GM06990 (cell line): ENCODE results near the gene ZNF214.

ENCODE experiments used
- DNase-seq: peaks from one replicate; pipeline ENCODE4 v3.0.0-alpha.2; 2011; ENCODE audit not compliant: insufficient read length; ENCODE audit errors: extremely low read depth
- H3K27me3 ChIP-seq: replicated peaks from 2 replicates; pipeline ENCODE4 v1.6.0; 2011; ENCODE audit warnings: low read length; ENCODE audit not compliant: control insufficient read depth, insufficient read depth
- H3K36me3 ChIP-seq: 2 replicates; pipeline ENCODE4 v1.5.1; 2011; ENCODE audit warnings: low read length; ENCODE audit not compliant: control insufficient read depth, insufficient read depth
- H3K4me3 ChIP-seq: replicated peaks from 2 replicates; pipeline ENCODE4 v1.5.1; 2011; ENCODE audit warnings: low read depth, mild to moderate bottlenecking, control low read depth, low read length
- TF ChIP-seq, protein P1 (sequence below): IDR thresholded peaks from 2 replicates; pipeline ENCODE4 v1.5.1; 2011; ENCODE audit warnings: low read length, control low read depth, mild to moderate bottlenecking, inconsistent platforms; ENCODE audit not compliant: insufficient read depth, poor library complexity, severe bottlenecking

The ZNF214 gene

DNA sequence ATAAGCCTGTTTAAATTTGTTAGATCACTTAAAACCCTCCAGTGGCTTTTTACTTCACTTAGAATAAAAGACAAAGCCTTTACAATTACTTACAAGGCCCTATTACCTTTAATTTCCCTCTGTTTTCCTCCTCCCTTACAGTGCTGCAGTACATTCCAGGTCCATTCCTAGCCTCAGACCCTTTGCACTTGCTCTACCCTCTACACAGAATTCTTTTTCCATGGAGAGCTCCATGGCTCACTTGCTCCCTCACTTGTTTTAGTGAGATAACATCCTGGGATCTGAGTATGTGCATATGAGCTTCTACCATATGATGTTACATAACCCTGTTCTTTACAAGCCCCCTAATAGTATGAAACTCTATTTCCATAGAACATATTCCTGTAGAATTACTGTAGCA is 24.4 kb downstream of the ZNF214 start:
- TF ChIP-seq, protein P1, sequence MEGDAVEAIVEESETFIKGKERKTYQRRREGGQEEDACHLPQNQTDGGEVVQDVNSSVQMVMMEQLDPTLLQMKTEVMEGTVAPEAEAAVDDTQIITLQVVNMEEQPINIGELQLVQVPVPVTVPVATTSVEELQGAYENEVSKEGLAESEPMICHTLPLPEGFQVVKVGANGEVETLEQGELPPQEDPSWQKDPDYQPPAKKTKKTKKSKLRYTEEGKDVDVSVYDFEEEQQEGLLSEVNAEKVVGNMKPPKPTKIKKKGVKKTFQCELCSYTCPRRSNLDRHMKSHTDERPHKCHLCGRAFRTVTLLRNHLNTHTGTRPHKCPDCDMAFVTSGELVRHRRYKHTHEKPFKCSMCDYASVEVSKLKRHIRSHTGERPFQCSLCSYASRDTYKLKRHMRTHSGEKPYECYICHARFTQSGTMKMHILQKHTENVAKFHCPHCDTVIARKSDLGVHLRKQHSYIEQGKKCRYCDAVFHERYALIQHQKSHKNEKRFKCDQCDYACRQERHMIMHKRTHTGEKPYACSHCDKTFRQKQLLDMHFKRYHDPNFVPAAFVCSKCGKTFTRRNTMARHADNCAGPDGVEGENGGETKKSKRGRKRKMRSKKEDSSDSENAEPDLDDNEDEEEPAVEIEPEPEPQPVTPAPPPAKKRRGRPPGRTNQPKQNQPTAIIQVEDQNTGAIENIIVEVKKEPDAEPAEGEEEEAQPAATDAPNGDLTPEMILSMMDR, result no peak
- Histone ChIP-seq H3K27me3 (no peaks in the 10 kb centered on the region), H3K36me3 (no peaks in the 10 kb centered on the region), H3K4me3 (no peak overlapping the region)
- DNase-seq, result no peak

DNA sequence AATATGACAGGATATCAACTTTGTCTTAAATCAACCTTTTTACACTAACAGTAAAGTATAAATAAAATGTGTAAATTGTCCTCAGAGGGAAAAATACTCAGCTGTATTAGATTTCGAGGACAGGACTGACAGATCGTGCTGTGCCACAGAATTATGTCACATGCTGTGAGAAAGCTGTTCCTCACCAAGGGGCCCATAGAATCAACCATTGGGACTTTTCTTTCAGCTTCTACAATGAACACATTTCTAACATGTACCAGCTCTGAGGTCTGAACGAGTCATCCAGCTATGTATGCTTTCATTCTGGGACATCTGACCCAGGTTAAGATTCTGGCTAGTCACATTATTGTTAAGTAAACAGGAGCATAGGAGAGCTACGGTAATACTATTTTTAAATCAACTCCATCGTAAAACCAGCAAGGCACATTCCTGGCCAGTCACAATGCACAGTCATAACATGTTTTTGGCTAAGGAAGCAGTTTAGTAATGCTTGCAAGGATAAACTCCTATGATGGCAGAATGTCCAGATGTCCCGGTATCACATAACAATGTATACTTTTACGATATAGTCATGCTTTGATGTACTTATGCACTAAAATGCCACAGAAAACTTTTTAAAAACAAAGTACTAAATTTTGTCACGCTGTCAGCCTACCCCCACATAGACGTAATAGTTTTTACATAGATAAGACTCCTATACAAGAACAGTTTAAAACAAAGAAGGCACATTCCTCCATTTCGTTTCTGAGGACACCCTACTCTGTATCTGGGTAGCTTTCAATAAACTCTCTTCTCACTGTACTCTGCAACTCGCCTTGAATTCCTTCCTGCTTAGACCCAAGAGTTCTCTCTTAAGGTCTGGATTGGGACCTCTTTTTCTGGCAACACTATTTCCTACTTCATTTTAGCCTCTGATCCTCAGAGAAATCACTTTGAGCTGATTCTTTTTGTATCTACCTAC is 27.4 kb downstream of the ZNF214 start:
- no peak for DNase-seq
- TF ChIP-seq, protein P1, result no peak
- Histone ChIP-seq H3K36me3 (no peaks in the 10 kb centered on the region), H3K27me3 (no peaks in the 10 kb centered on the region), H3K4me3 (no peak overlapping the region)

DNA sequence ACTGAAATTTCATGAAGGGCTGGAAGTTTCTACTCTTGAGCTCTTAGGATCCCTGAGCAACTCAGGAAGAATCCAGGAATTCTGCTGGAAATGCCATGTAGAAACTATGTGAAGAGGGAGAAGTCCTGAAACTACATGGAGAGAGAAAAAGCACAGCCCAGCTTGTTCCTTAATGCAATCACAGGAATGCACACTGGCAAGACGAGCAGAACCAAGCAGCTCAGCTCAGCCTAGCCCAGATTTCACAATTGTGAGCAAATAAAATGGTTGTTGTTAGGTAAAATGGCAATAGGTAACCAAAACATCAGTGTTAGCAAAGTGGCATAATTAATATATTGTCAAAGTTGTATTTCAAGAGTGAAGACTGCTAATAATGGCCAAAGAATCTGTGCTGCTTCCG is 28.1 kb downstream of the ZNF214 start:
- no peaks in the 10 kb centered on the region for H3K36me3 ChIP-seq

DNA sequence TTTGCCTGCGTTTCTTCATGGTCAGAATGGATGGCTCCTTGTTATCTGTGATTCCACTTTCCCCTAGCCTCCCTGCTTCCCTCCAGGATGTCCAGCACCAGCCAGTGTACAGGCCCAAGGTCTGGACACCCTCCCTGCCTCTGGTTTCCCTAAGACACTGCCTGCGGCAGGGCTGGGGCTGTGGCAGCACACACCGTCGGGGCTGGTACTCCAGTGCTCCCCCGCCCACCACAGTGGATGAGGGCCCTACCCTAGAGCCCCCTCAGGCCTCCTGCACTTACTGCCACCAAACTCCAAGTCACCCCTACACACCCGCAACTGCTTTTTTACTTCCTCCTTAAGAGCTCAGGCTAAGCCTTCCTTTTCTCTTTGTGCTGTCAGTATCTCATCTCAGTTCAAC is 28.9 kb downstream of the ZNF214 start:
- no peak for DNase-seq

More for the DNA sequence above, 28.1 kb downstream of the ZNF214 start:
- TF ChIP-seq, protein P1, result no peak
- DNase-seq, result no peak
- no peaks in the 10 kb centered on the region for H3K27me3 ChIP-seq
- H3K4me3 ChIP-seq, result no peak overlapping the region

DNA sequence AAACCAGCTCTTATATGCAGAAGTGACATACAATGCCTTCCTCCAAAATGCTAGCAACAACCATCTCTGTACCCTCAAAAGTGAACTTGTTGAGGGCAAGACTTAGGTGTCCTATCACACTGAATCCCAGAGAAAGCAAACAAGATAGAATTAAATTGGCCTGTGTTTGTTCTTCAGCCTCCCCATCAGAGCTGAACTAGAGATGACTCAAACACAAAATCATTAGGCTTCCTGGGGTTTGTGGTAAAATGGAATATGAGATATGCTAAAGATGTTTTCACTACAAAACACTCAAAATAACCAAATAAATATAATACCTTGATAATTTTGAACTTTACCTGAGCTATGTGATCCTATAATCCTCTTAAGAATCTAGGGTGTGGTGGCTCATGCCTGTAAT is 31.6 kb downstream of the ZNF214 start:
- TF ChIP-seq, protein P1, result no peak
- no peak overlapping the region for H3K4me3 ChIP-seq
- no peaks in the 10 kb centered on the region for H3K36me3 ChIP-seq
- no peak for DNase-seq
- H3K27me3 ChIP-seq, result no peaks in the 10 kb centered on the region

More for the DNA sequence above, 28.9 kb downstream of the ZNF214 start:
- TF ChIP-seq, protein P1, result no peak
- Histone ChIP-seq H3K4me3 (no peak overlapping the region), H3K27me3 (no peaks in the 10 kb centered on the region), H3K36me3 (no peaks in the 10 kb centered on the region)
